SKM-1 (cell line): ENCODE results near the gene DPP4.
"Not testable (repeated sequence)": the region's sequence is repeated elsewhere in the genome, so short reads cannot be mapped to it uniquely, and the experiment has no call there.

ENCODE experiments used
- DNase-seq: peaks from one replicate; lab custom pipeline; 2025; ENCODE audit not compliant: unreplicated experiment; lab: John Stamatoyannopoulos, UW

Gene DPP4

GRCh38 chr2:162058973-162059668, 14.9 kb downstream of the DPP4 start:
- DNase-seq = no peak

- no peak for DNase-seq
Measured at GRCh38 chr2:162057426-162057825, 16.6 kb downstream of the DPP4 start.

GRCh38 chr2:162056796-162057399, 17.1 kb downstream of the DPP4 start:
- no peak for DNase-seq

- no peak for DNase-seq
Measured at GRCh38 chr2:162053808-162054155, 20.2 kb downstream of the DPP4 start.

- no peak for DNase-seq
Measured at GRCh38 chr2:162053066-162053807, 20.8 kb downstream of the DPP4 start.

GRCh38 chr2:162050513-162050961, 23.5 kb downstream of the DPP4 start:
- no peak for DNase-seq

GRCh38 chr2:162049089-162049488, 24.9 kb downstream of the DPP4 start:
- DNase-seq = not testable (repeated sequence)

- no peak for DNase-seq
Measured at GRCh38 chr2:162044586-162044985, 29.4 kb downstream of the DPP4 start.

- no peak for DNase-seq
Measured at GRCh38 chr2:162043132-162043531, 30.9 kb downstream of the DPP4 start.

- no peak for DNase-seq
Measured at GRCh38 chr2:162041485-162041884, 32.5 kb downstream of the DPP4 start.

- no peak for DNase-seq
Measured at GRCh38 chr2:162038725-162039124, 35.3 kb downstream of the DPP4 start.

GRCh38 chr2:162037886-162038285, 36.1 kb downstream of the DPP4 start:
- DNase-seq = no peak

- no peak for DNase-seq
Measured at GRCh38 chr2:162037028-162037795, 36.8 kb downstream of the DPP4 start.

- no peak for DNase-seq
Measured at GRCh38 chr2:162035981-162036380, 38.0 kb downstream of the DPP4 start.

GRCh38 chr2:162030363-162031190, 43.4 kb downstream of the DPP4 start:
- no peak for DNase-seq

GRCh38 chr2:162029287-162029901, 44.6 kb downstream of the DPP4 start:
- no peak for DNase-seq

- no peak for DNase-seq
Measured at GRCh38 chr2:162028511-162028910, 45.5 kb downstream of the DPP4 start.

- DNase-seq = no peak
Measured at GRCh38 chr2:162025121-162025911, 48.7 kb downstream of the DPP4 start.

GRCh38 chr2:162022290-162022945, 51.6 kb downstream of the DPP4 start:
- no peak for DNase-seq
